ENCODE results near the gene RIPOR2.

The RIPOR2 gene

GRCh38 chr6:24851086-24851485 lies 84.7 kb downstream of the RIPOR2 start:
- Histone ChIP-seq H4K20me1 (ENCODE audit: insufficient read depth, low read length) (no peaks in the 10 kb centered on the region), H3K4me2 (ENCODE audit: low read length) (no peak overlapping the region), H3K4me3 (ENCODE audit: low read length) (no peak overlapping the region), H2AFZ (ENCODE audit: low read depth, low read length) (no peak overlapping the region), H3K27ac (ENCODE audit: low read length) (no peak overlapping the region), H3K36me3 (replicated peaks; ENCODE audit: low read depth, low read length) (peaks cover 57% of the 10 kb centered on the region), H3K9me3 (ENCODE audit: insufficient read depth, low read length) (no peaks in the 10 kb centered on the region), H3K27me3 (ENCODE audit: low read depth, low read length) (no peaks in the 10 kb centered on the region), H3K9ac (ENCODE audit: low read length) (no peak overlapping the region), H3K4me1 (ENCODE audit: low read length) (no peaks in the 10 kb centered on the region), H3K79me2 (ENCODE audit: low read length) (peaks cover 5% of the 10 kb centered on the region; the same call in 1 of the 2 replicates)
- TF ChIP-seq CTCF (IDR thresholded peaks at IDR 0.05; ENCODE audit: low read depth, low read length) (no peak), EZH2phosphoT487 (IDR thresholded peaks at IDR 0.05; ENCODE audit: low read depth) (no peak)

DNA sequence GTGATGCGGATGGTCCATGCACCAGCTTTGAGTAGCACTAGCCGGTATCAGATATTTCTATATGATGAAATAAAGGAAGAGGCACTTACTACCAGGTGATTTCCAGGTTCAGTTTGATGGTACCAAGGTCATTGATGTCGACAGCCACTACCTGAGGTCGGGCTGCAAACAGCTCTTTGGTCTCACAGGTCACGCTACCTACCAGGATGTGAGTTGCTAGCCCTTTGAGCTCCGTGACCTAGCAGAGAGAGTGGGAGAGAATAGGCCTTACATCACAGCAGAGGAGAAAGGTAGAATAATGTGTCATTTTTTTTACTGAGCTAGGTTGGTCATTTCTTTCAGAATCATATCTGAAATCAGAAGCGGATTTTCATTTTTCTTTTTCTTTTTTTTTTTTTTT lies 86.0 kb downstream of the RIPOR2 start:
- Histone ChIP-seq H3K27me3 (ENCODE audit: low read depth, low read length) (no peaks in the 10 kb centered on the region), H3K36me3 (replicated peaks; ENCODE audit: low read depth, low read length) (peaks cover 67% of the 10 kb centered on the region)

DNA sequence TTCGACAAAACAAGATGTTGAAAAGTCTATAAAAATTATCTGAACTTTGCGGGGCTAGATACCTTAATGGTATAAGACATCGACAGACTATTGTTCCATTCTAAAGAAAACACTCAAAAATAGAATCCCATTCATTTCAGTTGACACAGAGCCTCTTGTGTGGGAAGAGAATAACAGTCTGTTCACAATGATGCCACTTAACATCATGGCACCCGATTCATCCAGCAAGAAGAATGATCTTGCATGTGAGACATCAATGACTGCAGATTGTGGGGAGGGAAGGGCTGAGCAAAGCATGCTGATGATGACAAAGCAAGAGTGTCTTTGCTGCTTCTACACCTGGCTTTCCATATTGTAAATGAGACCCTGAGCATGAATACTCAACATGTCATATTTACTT lies 87.3 kb downstream of the RIPOR2 start:
- Histone ChIP-seq H3K4me3 (ENCODE audit: low read length) (no peak overlapping the region), H3K4me1 (ENCODE audit: low read length) (no peaks in the 10 kb centered on the region), H3K9ac (ENCODE audit: low read length) (no peak overlapping the region), H3K27ac (ENCODE audit: low read length) (no peak overlapping the region), H4K20me1 (ENCODE audit: insufficient read depth, low read length) (no peaks in the 10 kb centered on the region), H2AFZ (ENCODE audit: low read depth, low read length) (no peak overlapping the region), H3K4me2 (ENCODE audit: low read length) (no peak overlapping the region), H3K36me3 (replicated peaks; ENCODE audit: low read depth, low read length) (peaks cover 67% of the 10 kb centered on the region), H3K27me3 (ENCODE audit: low read depth, low read length) (no peaks in the 10 kb centered on the region), H3K9me3 (ENCODE audit: insufficient read depth, low read length) (no peaks in the 10 kb centered on the region), H3K79me2 (ENCODE audit: low read length) (no peaks in the 10 kb centered on the region)
- TF ChIP-seq EZH2phosphoT487 (IDR thresholded peaks at IDR 0.05; ENCODE audit: low read depth), result no peak
- no peak for TF ChIP-seq CTCF (IDR thresholded peaks at IDR 0.05; ENCODE audit: low read depth, low read length)

More for the DNA sequence above, 86.0 kb downstream of the RIPOR2 start:
- Histone ChIP-seq H3K79me2 (ENCODE audit: low read length) (no peaks in the 10 kb centered on the region), H3K4me2 (ENCODE audit: low read length) (no peak overlapping the region), H2AFZ (ENCODE audit: low read depth, low read length) (no peak overlapping the region), H3K9me3 (ENCODE audit: insufficient read depth, low read length) (no peaks in the 10 kb centered on the region), H3K4me1 (ENCODE audit: low read length) (no peaks in the 10 kb centered on the region), H3K27ac (ENCODE audit: low read length) (no peak overlapping the region), H4K20me1 (ENCODE audit: insufficient read depth, low read length) (no peaks in the 10 kb centered on the region), H3K9ac (ENCODE audit: low read length) (no peak overlapping the region), H3K4me3 (ENCODE audit: low read length) (no peak overlapping the region)
- TF ChIP-seq EZH2phosphoT487 (IDR thresholded peaks at IDR 0.05; ENCODE audit: low read depth) (no peak), CTCF (IDR thresholded peaks at IDR 0.05; ENCODE audit: low read depth, low read length) (no peak)

- TF ChIP-seq CTCF (IDR thresholded peaks at IDR 0.05; ENCODE audit: low read depth, low read length) (no peak), EZH2phosphoT487 (IDR thresholded peaks at IDR 0.05; ENCODE audit: low read depth) (no peak)
- no peak overlapping the region for H2AFZ ChIP-seq (ENCODE audit: low read depth, low read length)
- H3K4me1 ChIP-seq (ENCODE audit: low read length), result no peaks in the 10 kb centered on the region
- no peaks in the 10 kb centered on the region for H3K9me3 ChIP-seq (ENCODE audit: insufficient read depth, low read length)
- no peak overlapping the region for H3K4me2 ChIP-seq (ENCODE audit: low read length)
- H3K4me3 ChIP-seq (ENCODE audit: low read length), result no peak overlapping the region
- no peaks in the 10 kb centered on the region for H4K20me1 ChIP-seq (ENCODE audit: insufficient read depth, low read length)
- no peaks in the 10 kb centered on the region for H3K27me3 ChIP-seq (ENCODE audit: low read depth, low read length)
- H3K79me2 ChIP-seq (ENCODE audit: low read length), result no peaks in the 10 kb centered on the region
- peaks cover 66% of the 10 kb centered on the region for H3K36me3 ChIP-seq (replicated peaks; ENCODE audit: low read depth, low read length)
- no peak overlapping the region for H3K27ac ChIP-seq (ENCODE audit: low read length)
- no peak overlapping the region for H3K9ac ChIP-seq (ENCODE audit: low read length)
Observed at GRCh38 chr6:24847402-24847801, 88.4 kb downstream of the RIPOR2 start.

All from OCI-LY3 (cell line).